CD4-positive, alpha-beta T cell treated with Interleukin-4 for 1 hour (primary cell): ENCODE results near the gene MTFR1L.

ENCODE experiments used
- DNase-seq, 2 donors: peaks; one replicate each; pipeline ENCODE4 v3.0.0-alpha.2; 2020 to 2022

The MTFR1L gene

DNA sequence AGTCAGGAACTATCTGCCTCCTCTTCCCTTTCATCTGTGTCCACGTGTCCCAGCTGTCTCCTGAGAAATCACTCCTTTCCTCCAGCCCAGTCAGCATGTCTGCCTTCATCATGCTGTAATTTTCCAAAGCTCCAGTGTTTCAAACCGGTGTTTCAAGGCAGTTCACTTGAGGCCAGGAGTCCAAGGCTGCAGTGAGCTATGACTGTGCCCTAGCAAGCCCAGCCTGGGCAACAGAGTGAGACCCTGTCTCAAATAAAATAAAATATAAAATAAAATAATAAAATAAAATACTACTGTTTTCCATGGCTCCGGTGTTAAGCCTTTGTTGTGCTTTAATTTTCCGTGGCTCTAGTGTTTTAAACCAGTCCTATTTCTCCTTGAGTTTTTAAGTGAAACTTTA lies 27.6 kb upstream of the MTFR1L start:
- DNase-seq = no peak

DNA sequence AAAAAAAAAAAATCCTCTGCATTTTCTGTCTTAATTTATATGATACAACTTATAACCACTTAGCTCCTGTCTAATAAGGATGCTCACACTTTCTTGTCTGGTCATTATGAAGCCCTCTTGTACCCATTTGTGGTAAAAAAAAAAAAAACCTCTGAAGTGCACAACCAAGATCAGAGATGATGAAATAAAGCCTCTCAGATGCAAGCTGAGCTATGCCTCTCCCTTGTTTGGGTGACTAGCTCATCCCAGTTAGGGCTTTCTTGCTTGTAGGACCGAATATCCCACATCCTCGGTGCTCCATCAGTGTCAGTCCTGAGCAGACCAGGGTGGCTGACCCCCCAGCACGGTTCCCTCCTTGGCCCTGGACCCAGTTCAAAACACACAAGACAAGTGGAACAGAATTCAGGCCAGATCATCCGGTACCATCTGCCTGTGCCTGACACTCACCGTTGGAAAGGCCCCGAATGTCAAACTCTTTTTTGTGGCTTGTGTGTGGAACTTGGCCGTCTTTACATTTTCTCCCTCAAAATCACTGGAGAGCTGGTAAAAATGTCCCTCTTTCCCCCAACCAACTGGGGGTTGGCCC lies 26.1 kb upstream of the MTFR1L start:
- DNase-seq = no peak

DNA sequence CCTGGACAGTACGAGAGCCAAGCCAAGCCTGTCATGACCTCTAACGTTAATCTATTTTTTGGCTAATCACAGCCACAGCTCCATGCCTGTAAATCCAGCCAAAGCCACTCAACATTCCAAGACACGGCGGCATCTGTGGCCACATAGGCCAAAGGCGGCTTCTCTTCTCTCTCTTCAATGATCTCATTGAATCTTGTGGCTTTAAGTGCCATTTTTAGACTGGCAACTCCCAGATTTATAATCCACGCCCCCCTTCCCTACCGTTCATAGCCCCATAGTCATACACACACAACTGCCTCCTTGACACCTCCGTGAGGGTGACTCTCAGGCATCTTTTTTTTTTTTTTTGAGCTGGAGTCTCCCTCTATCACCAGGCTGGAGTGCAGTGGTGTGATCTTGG lies 25.4 kb upstream of the MTFR1L start:
- no peak for DNase-seq

DNA sequence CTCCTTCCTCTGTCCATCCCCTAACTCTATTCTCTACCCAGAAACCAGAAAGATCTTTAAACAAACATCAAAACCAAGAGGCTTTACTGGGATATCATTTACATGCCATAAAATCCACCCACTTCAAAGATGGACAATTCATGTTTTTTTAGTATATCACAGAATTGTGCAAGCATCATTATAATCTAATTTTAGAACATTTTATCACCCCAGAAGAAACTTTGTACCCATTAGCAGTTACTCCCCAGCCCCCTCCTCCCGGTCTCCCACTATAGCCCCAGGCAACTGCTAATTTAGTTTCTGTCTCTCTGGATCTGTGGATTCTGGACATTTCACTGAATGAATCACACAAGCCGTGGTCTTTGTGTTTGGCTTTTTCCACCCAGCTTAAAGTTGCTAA lies 24.5 kb upstream of the MTFR1L start:
- DNase-seq = no peak

DNA sequence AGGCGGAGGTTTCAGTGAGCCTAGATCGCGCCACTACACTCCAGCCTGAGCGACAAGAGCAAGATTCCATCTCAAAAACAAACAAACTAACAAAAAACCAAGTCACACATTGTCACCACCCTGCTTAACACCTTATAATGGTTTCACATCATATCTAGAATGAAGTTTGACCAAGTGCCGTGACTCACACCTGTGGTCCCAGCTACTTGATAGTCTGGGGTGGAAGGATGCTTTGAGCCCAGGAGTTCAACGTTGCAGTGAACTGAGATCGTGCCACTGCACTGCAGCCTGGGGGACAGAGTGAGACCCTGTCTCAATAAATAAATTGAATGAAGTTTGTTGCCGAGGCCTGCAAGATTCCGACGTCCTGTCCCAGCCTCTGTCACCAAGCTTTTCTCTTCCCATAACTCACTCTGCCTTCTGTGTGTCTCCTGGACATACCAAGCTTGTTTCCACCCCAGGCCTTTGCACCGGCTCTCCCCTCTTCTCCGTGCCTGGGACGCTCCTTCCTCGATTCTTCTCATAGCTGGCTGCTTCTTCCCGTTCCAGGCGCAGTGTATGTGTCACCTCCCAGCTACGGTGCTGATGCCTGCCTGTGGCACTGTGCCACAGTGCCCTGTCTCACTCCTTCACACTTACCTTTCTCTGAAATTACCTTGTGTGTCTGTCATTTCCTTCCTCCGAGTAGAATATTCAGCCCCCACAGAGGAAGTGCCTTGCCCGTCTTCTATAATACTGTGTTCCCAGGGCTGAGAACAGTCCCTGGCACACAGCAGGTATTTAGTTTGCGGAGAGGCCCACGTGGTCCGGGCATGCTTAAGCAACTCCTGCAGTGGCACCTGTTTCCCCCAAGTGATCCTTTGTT lies 23.6 kb upstream of the MTFR1L start:
- peak; percentile 42 to 62 for DNase-seq

DNA sequence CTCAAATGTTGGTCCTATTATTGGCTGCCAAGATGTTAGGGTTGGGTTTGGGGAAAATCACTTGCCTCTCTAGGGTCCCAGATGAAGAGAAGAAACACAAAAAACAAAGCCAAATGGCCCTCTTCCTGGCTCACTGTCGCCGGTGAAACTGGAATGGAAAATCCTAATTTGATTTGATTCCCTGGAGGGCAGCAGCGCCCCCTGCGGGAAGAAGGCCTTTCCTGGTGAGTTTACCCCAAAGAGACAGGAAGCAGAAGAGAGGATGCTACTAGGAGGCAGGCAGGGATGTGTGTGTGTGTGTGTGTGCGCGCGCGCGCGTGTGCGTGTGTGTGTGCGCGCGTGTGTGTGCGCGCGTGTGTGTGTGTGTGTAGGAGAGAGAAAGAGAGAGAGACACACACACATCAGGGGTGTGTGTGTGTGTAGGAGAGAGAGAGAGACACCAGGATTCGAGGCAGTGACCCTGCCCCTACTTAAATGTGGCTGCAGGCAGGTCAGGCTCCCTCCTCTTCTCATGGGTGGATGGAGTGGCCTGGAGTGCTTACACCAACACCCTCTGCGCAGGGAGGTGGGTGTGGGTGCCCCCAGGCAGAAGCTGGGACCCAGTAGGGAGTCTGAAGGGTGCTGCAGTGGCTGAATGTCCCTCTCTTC lies 22.8 kb upstream of the MTFR1L start:
- DNase-seq = peak; percentile 76 to 84

DNA sequence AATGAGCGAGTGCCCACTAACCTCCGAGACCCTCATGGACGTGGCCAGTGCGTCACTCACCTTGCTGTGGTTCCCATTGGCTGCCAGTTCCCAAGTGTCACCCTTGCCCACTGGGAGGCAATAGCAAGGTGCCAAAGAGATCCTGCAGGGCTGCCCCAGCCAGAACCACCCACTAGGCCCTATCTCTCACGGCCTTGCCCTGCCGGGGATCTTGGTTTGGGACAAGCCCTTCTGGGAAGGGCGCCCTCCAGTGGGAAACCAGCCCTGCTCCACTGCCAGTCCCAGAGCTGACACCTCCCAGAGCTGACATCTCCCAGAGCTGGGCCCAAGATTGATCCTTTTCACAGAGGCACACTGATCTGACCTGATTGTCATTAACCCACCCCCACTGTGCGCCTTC lies 21.8 kb upstream of the MTFR1L start:
- peak in 1 of 2 donors; percentile 19 for DNase-seq

DNA sequence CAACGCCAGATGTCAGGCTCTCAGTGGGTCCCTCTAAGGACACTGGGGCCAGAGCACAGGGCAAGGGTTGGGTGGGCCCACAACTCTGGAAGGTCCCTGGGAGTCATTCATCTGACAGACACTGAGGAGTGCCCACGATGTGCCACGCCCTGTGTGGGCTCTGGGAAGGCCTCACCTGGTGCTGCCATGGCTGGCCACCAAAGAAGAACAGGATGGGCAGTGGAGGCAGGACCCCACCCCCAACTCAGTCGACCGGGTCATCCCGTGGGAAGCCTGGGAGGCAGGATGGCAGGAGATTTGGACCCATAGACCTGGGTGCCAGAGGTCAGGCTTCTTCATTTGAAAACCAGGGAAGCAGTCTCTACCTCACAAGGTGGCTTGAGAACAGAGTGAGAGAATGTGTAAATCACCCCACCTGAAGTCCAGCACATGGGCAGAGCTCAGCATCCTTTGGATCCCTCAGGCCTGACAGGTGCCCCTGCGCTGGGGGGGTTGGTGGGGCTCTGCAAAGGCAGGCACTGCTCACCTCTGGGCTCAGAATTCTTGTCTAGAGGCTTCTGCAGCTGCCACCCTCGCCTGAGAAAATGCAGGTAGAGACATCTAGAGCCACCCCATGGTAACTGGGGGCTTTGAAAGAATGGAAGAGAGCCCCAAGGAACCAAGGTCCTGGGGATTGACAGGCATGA lies 20.9 kb upstream of the MTFR1L start:
- DNase-seq = no peak

DNA sequence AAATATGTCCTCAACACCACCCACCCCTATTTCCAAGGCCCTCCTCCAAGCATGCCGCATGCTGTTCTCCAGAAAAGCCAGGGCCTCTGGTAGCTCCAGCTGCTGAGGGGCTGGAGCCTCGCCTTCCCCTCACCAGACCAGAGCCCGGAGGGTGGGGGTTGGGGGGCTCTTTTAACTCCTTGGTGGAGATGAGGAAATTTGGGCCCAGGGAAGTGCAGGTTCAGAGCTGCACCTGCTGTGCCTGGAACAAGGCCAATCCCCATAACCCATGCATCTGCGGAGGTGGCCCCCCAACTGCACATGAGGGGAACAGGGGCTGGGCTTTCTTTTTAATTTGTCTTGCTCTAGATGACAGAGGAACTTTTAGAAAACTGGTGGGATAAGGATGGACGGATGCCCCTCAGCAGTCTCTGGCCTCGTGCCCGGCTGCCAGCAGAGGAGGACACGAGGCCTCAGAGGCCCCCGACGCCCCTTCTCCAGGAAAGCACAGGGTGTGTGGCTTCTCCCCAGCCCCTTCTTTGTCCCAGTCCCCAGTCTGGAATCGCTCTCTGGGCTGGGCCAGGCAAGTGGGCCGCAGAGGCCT lies 20.3 kb upstream of the MTFR1L start:
- DNase-seq = no peak

DNA sequence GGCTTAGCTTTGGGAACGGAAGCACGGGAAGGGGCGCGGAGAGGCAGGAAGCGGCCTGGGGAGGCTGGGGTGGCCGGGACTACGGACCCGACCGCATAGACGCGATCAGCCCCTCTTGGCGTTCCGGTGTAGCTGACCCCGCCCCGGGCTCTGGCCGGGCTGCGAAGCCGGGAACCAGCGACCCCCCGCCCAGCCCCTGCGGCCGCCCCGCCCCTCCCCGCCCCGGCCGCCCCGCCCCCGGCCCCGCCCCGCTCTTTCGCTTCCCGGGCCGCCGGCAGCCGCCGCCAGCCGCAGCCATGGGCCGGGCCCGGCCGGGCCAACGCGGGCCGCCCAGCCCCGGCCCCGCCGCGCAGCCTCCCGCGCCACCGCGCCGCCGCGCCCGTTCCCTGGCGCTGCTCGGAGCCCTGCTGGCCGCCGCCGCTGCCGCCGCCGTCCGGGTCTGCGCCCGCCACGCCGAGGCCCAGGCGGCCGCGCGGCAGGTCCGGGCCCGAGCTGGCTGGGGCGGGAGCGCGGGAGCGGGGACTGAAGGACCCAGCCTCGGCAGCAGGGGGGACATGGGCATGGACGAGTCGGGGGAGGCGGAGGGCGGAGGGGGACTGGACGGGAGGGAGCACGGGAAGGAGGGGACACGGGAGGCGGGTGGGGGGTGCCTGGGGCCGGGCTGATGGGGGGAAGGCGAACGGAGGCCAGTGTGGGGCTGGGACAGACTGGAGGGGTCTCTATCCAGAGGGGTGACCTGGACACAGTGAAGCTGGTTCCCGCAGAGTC lies 19.6 kb upstream of the MTFR1L start, which contains the start of gene SELENON:
TSS of gene SELENON (plus strand) at position 259 of the 768 bp plus-strand sequence. CDS start at position 297, 38 bp downstream.
- DNase-seq = peak in 1 of 2 donors; percentile 44

DNA sequence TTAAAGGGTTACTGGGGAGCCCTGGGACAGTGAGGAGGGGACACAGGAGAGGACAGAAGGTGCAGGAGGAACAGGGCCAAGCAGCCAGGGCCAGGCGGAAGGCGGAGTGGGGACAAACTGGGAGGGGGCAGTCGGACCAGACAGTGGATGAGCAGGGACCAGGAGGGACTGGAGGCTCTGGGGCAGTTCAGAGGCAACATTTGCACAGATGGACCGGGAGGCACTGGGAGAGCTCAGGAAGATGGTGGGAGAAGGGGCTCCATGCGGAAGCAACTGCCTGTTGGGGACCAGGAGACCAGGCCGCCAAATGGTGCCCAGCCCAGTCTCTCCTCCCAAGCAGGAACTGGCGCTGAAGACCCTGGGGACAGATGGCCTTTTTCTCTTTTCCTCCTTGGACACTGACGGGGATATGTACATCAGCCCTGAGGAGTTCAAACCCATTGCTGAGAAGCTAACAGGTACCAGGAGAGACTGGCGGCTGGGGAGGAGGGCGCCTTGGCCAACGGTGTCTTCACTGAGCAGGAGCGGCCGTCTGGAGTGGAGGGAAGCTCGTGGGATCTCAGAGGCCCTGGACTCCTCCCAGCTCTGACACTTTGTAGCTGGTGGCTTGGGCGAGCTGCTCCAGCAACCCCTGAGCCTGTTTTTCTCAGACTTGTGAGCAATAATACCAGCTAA lies 18.9 kb upstream of the MTFR1L start:
- DNase-seq = no peak

DNA sequence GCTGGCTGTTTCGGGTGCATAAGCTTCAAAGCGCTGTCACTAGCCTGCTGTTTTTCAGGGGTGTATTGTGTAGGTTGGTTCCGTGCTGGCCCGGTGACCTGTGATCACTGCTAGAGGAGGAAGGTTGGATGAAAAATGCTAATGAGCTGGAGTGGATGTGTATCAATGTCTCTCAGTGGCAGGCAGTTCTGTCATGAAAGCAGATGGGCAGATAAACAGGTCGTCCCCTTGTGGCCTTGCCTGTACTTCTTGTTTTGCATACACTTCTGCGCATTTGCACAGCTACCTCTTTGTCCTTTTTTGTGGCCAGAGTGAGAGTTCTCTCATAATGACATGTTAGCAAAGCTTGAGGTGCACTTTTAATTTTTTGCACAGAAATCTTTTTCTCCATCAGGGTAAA lies 16.8 kb upstream of the MTFR1L start:
- peak in 1 of 2 donors; percentile 16 for DNase-seq

DNA sequence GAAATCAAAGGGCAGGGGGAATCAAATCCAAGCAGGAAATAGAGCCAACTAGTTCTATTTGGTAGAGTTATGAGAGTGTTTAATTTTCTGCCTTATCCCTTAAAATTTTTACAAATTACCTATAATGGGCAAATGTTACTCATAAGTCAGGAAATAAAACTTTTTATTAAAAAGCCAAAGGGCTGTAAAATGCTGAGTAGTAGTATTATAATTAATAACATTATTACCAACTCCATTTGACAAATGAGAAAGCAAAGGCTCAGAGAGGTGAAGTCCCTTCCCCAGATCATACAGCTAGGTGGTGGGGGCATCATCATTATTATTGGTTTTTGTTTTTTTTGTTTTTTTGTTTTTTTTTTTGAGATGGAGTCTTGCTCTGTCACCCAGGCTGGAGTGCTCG lies 16.4 kb upstream of the MTFR1L start:
- no peak for DNase-seq

DNA sequence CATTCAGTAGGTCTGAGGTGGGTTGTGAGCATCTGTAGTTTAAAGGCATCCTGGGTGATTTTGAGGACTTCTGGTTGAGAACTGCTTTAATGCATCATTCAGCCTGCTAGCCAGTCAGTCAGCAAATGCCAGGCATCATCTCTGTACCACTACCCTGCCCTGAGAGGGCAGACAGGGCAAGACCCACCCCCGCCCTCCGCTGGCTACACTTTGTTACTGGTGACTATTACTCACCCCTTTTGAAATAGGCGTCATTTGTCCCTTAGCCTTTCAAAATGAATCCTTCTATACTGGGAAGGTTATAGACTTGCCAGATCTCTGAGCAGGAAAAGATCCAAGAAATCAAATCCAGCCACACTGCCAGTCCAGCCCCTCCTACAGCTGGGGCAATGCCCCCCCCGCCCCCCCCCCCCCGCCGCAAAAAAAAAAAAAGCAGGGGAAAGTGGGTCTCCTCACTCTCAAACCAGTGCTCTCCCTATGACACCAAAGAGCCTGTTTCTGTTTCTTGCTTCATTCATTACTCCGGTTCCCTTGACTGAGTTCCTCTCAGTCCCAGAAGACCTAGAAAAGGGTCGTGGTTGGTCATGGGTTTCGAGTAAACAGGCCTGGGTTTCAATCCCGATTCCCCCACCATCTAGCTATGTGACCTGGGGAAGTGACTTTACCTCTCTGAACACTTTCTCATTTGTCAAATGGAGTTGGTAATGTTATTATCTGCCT lies 15.3 kb upstream of the MTFR1L start:
- DNase-seq = no peak

DNA sequence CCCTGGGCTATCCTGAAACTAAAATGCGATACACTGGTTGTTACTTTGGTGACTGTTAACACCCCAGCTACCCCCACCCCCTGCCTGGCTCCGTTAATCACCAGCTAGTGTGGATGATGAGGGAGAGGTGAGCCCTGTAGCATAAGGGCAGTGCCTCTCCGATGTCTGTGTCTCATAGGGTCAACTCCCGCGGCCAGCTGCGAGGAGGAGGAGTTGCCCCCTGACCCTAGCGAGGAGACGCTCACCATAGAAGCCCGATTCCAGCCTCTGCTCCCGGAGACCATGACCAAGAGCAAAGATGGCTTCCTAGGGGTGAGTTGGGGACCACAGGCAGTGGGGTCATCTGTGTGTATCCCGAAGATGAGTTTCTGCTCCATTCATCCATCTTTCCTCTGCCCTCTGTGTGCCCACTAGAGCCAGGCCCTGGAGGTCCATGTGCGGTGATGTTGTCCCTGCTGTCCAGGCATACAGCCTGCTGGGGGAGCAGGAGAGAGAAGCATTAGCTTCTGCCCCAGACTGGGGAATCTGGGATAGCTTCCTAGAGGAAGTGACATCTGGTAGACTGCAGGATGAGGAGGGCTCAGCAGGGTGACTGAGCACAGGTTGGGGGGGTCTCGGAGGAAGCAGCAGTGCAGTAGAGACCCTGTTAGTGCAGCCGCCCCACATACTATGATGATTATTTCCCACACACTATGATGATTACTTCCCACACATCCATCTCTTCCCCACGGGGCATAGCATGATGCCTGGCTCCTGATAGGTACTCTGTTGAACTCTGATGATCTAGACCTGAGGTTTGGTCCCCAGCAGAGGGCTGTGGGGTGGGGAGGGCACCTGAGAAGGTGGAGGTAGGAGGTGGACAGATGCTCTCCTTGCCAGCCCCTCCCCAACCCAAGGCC lies 14.5 kb upstream of the MTFR1L start:
- DNase-seq = no peak

DNA sequence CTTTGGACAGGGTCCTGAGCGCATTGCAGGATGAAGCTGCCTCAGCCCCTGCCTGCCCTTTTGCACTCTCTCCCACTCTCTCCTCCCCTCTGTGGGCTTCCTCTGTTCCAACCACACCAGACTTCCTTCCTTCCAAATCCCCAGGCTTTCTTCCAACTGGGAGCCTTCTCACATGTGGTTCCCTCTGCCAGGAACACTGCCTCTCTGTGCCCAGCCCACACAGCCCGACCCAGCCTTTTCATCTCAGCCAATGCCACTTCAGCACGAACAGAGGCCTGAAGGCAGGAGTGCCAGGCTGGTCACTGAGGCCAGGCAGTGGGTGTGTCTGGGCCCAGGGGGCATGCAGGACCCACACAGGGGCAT lies 13.9 kb upstream of the MTFR1L start:
- DNase-seq = no peak

DNA sequence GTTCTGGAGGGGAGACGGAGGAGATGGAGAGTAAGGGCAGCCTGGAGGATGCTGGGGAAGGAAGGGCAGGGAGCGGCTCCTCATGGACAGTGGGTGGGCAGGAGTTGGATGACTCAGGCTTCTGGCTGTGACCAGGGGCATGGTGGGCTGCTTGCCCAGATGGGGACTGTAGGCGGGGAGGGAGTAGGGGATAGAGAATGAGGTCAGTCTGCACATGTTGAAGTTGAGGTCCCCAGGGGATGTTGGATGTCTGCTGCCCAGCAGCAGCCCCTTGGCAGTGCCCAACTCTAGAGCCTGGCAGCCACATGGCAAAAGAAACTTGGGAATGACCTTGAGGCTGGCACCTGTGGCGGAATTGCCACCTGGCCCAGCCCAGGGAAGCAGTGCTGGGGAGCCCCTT lies 13.3 kb upstream of the MTFR1L start:
- no peak for DNase-seq

DNA sequence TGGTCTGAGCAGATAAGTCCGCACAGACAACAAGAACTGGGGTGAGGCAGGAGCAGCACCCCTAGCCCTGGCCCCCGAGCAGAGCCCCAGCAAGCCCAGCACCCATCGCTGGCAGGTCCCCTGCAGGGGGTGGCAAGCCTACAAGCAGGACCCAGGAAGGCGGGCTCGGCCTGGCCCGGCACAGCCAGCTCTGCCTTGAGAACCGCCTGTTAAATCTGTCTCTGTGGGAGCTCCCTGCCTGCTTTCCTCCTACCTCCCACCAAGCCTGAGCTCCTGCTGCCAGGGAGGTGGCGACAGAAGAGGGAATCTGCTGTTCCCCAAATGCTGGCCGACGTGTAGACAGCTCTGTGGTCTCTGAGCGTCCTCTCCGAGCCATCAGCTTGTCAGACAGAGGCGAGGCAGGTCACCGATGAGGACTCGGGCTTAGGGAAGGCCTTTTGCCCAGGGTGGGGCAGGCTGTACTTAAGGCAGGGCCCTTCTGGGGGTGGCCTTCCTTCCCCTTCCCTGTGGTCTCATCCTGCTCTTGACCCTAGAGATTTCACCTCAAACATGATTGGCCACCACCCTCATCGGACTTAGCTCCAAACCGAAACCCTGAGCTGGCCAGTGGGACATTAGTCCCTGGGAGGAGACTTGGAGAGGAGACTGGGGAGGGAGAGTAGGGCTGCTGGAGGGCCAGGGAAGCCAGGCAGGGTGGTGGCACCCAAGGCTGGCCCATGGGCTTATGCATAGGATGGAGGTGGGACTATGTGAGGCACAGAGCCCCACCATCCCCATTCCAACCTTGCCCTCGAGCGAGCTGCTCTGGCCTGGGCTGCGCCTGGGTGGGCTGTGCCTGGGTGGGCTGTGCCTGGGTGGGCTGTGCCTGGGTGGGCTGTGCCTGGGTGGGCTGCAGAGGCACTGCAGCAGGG lies 12.0 kb upstream of the MTFR1L start:
- no peak for DNase-seq
